GM12875 (cell line): ENCODE data around the gene ZFP36L1.
"Not testable (repeated sequence)": the region's sequence is repeated elsewhere in the genome, so short reads cannot be mapped to it uniquely, and the experiment has no call there.

Experiments
- H3K4me3 ChIP-seq: one replicate; pipeline ENCODE4 v1.5.1; 2011; ENCODE audit warnings: low read depth, low read length, control low read depth
- CTCF ChIP-seq: IDR thresholded peaks from 2 replicates; pipeline ENCODE4 v1.5.1; 2011; ENCODE audit warnings: low read depth, mild to moderate bottlenecking, control low read depth, inconsistent platforms, low read length, moderate library complexity, borderline replicate concordance; ENCODE audit not compliant: insufficient read depth

ZFP36L1 gene

GRCh38 chr14:68767248-68767645, 25.6 kb downstream of the ZFP36L1 start:
- TF ChIP-seq CTCF = no peak

GRCh38 chr14:68766299-68767247, 26.3 kb downstream of the ZFP36L1 start:
- no peak overlapping the region for H3K4me3 ChIP-seq
- no peak for TF ChIP-seq CTCF

More at GRCh38 chr14:68767248-68767645, 25.6 kb downstream of the ZFP36L1 start:
- H3K4me3 ChIP-seq = no peak overlapping the region

GRCh38 chr14:68763843-68764242, 29.0 kb downstream of the ZFP36L1 start:
- H3K4me3 ChIP-seq = not testable (repeated sequence)

GRCh38 chr14:68762953-68763764, 29.7 kb downstream of the ZFP36L1 start:
- no peak overlapping the region for H3K4me3 ChIP-seq
- no peak for TF ChIP-seq CTCF

- no peak overlapping the region for H3K4me3 ChIP-seq
These were observed 31.5 kb downstream of the ZFP36L1 start for GRCh38 chr14:68761391-68761790.

GRCh38 chr14:68760761-68761160, 32.1 kb downstream of the ZFP36L1 start:
- H3K4me3 ChIP-seq = no peak overlapping the region
- no peak for TF ChIP-seq CTCF

More at GRCh38 chr14:68761391-68761790, 31.5 kb downstream of the ZFP36L1 start:
- no peak for TF ChIP-seq CTCF

GRCh38 chr14:68759937-68760336, 32.9 kb downstream of the ZFP36L1 start:
- no peak for TF ChIP-seq CTCF
- no peak overlapping the region for H3K4me3 ChIP-seq
